Keratinocyte (primary cell): Measurements from ENCODE around the gene SLK.

ENCODE experiments used
- EZH2 ChIP-seq: IDR thresholded peaks from one replicate; pipeline ENCODE4 v1.6.1; 2012; ENCODE audit warnings: inconsistent platforms, mild to moderate bottlenecking, low read length, moderate library complexity
- TF ChIP-seq, protein P1 (sequence below), 3 experiments: IDR thresholded peaks in 1 of 3; conservative IDR thresholded peaks in 1 of 3; optimal IDR thresholded peaks in 1 of 3; 2 replicates in 2 of 3; 3 replicates in 1 of 3; pipeline versions ENCODE3 to v1.5.1; 2011; ENCODE audit warnings: low read length in 3 of 3, mild to moderate bottlenecking in 3 of 3, moderate library complexity in 2 of 3, control low read depth in 1 of 3, inconsistent platforms in 1 of 3; ENCODE audit not compliant: insufficient read depth in 2 of 3; ENCODE audit errors: extremely low read depth in 1 of 3

DNA sequence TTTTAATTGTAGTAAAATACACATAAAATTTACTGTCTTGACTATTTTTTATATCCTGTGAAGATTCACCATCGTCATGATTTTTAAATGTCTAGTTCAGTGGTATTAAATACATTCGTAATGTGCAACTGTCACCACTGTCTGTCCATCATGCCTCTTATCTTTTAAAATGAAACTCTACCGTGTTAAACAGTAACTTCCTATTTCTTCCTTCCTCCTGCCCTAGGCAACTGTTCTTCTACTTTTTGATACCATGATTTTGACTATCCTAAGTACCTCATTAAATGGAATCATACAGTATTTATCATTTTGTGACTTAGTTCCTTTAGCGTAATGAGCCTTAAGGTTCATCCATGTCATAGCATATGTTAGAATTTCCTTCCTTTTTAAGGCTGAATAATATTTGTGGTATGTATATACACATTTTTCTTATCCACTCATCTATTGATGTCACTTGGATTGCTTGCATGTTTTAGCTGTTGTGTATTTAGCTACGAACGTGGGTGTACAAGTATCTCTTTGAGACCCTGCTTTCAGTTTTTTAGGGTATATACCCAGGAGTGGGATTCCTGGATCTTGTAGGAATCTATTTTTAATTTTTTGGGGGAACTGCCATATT, 13.5 kb downstream of the SLK start:
- TF ChIP-seq, protein P1, sequence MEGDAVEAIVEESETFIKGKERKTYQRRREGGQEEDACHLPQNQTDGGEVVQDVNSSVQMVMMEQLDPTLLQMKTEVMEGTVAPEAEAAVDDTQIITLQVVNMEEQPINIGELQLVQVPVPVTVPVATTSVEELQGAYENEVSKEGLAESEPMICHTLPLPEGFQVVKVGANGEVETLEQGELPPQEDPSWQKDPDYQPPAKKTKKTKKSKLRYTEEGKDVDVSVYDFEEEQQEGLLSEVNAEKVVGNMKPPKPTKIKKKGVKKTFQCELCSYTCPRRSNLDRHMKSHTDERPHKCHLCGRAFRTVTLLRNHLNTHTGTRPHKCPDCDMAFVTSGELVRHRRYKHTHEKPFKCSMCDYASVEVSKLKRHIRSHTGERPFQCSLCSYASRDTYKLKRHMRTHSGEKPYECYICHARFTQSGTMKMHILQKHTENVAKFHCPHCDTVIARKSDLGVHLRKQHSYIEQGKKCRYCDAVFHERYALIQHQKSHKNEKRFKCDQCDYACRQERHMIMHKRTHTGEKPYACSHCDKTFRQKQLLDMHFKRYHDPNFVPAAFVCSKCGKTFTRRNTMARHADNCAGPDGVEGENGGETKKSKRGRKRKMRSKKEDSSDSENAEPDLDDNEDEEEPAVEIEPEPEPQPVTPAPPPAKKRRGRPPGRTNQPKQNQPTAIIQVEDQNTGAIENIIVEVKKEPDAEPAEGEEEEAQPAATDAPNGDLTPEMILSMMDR (optimal IDR thresholded peaks at IDR 0.05 in 1 of 3, IDR thresholded peaks at IDR 0.05 in 1 of 3, conservative IDR thresholded peaks at IDR 0.05 in 1 of 3; ENCODE audit: extremely low read depth in 1 of 3, insufficient read depth in 2 of 3, low read length in 3 of 3) = no peak
- TF ChIP-seq EZH2 = no peak
